HT1080 (cell line): ENCODE results near the gene CISH. TPM values are rescaled to one million over a fixed set of nuclear protein-coding genes. Genes with fewer than 3 reads are reported as not detected.
A peak's percentile ranks its signal among the peaks of the same experiment; 100 is the strongest.

Experiments
- DNase-seq: peaks from one replicate; pipeline ENCODE4 v3.0.0-alpha.2; 2015; ENCODE audit warnings: low read depth
- total RNA-seq: library from RNA; depleted of rRNA; stranded (reverse); fragments of >200 nt; shearing (Covaris generic); gene quantifications from 2 replicates; pipeline ENCODE4 v1.2.3, GENCODE V29; 2014

CISH gene
- total RNA-seq, 1 experiment from 2014 or later: 0.10 TPM

DNA sequence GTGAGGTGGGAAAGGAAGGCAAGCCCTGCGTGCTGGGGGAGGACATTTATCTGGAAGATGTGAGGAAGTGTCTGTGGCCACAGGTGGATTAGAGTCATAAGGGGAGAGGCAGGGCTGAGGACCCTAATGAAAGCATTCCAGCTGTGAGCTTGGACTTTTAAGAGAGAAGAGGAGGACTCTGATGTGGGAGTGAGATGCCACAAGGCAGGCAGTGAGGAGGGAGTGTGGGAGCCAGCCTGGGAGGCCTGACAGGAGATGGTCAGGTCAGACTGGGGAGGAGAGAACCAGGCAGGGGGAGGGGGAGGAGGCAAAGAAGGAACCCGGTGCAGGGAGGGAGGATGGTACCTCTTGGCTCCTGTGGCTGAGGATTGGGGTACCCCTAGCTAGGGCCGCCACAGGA, 26.4 kb upstream of the CISH start:
- no peak for DNase-seq

DNA sequence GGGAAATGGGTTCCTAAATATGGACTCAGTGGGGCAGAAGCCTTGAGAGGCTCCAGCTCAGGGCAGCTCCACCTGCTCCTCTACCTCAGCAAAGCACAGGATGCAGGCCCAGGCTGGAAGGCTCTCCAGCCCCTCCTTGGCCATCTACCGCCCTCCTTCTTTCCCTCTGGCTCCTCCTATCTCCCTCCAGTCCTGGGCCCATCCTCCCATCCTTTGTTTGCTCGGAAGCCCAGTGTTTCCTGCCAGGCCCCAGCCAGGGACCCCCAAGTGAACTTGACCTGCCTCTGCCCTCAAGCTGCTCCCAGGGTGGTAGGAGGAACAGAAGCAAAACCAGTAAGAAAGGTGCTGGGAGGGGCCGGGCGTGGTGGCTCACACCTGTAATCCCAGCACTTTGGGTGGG, 25.4 kb upstream of the CISH start:
- no peak for DNase-seq

- no peak for DNase-seq
These were observed 23.5 kb upstream of the CISH start for GRCh38 chr3:50635066-50635465.

- no peak for DNase-seq
These were observed 21.7 kb upstream of the CISH start for GRCh38 chr3:50633230-50633790.

DNA sequence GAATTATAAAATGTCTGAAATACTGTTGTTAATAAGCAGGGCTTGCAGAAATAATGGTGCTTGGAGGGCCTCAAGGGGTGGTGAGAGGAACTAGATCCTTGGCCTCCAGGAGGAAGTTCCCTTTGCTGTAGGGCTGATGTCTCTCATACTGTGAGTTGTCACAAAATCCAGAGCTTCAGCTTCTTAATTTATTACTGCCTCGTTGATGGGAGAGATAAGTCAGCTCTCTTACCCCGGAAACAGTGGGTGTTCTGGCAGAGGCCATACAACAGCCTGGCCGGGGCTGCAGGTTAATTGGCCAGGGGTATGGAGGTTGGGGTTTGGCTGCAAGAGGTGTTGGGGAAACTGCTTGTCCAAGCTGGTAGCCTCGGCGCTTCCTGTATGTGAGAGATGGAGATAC, 20.9 kb upstream of the CISH start:
- DNase-seq: no peak

- DNase-seq: no peak
These were observed 19.3 kb upstream of the CISH start for GRCh38 chr3:50630877-50631276.

GRCh38 chr3:50630394-50630793, 18.8 kb upstream of the CISH start:
- DNase-seq: no peak

DNA sequence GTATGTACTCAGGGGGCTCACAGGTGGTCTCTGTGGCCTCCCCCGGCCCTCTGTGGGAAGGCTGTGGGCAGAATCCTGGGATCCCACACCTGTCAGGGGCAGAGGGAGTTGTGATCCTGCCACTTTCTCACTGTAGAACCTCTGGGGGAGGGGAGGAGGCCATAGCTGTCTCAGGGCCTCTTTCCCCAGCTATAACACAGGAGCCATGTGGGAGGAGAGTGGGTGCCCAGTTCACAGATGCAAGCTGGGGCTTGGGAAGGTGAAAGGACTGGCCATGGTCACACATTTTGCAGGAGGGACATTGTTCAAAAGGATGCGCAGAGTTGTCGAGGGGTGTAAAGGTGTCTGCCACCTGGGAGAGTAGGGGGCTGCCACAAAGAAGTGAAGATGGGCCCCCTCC, 17.0 kb upstream of the CISH start:
- no peak for DNase-seq

DNA sequence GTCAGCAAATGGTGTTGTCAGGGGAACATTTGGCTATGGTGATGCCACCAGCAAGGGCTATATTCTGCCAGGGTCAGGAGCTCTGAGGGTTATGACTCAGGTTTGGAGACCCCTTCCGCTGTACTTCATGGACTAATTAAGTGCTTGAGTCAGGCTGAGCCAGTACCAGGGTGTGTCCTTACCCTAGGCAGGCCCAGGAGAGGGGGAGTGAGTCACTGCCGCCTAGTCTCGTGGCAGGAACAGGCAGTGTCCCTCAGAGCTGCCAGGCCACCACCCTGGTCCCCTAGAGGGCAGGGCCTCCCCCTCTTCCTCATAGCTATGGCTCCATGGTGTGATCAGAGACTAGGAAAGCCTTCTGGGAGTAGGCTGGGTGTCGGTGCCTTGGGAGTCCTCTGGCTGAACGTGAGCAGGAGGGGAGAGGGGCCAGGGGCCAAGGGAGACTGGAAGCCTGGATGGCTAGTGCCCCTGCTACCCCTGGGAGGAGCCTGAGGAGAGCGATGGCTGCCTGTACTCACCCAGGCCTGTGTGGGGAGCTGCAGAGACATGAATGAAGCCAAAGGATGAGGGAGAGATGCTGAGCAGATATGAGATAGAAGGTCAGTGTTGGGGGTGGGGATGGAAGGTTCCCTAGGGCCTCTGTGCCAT, 16.0 kb upstream of the CISH start:
- DNase-seq: peak; percentile 98

DNA sequence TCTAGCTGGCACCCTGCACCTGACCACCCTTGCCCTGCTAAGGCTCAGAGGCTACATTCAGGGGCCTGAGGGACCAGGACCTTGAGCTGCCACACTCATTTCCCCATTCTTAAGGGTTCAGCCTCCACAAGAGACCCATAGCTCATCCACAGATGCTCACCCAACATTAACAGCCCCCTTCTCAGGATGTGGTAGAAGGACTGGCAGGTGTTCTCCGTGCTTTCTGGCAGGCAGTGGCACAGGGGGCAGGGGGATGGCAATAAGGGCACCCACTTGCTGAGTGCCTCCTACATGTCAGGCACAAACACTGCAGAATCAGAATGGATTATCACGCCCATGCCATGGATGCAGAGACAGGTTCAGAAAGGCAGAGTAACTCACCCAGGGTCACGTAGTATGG, 14.8 kb upstream of the CISH start:
- no peak for DNase-seq

GRCh38 chr3:50625231-50626182, 13.9 kb upstream of the CISH start:
- DNase-seq: no peak

GRCh38 chr3:50624634-50625033, 13.1 kb upstream of the CISH start:
- peak; percentile 44 for DNase-seq

GRCh38 chr3:50623840-50624474, 12.4 kb upstream of the CISH start:
- DNase-seq: peak; percentile 71

DNA sequence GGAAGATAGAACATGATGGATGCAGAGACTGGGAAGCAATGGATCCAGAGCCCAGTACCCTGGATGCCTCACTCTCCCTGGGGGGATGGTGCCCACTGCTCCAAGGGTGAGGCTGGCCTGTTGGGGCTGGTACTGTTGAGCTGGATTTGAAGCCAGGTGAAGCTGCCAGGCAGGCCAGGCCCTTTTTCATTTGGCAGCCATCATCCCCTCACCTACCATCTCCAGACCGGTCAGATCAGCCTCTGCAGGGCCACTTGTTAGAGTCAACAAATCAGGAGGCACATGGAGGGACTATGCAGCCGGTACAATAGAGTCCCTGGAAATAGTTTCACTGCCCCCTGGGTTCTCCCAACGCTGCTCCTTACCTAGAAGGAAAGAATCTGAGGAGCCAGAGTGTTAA, 11.3 kb upstream of the CISH start:
- no peak for DNase-seq

GRCh38 chr3:50620820-50621219, 9.2 kb upstream of the CISH start:
- peak; percentile 67 for DNase-seq

DNA sequence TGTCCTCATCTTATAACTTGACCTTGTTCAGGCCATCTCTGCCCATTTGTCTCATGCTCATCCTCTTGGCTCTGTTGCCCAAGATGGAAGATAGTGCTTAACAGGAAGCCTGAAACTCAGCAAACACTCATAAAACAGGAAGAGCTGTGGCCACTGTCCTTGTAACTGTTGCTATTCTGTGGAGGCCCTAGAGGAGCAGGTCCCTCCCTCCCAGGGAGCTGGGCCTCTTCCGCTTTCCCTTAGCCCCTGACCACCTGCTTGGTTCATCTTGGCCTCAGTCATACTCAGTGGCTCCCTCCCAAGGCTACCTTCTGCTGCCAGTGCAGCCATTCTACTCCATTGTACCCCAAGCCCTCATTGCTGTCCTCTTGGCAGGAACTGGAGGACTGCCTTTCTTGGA, 8.8 kb upstream of the CISH start:
- DNase-seq: no peak

GRCh38 chr3:50617911-50618481, 6.4 kb upstream of the CISH start:
- no peak for DNase-seq

DNA sequence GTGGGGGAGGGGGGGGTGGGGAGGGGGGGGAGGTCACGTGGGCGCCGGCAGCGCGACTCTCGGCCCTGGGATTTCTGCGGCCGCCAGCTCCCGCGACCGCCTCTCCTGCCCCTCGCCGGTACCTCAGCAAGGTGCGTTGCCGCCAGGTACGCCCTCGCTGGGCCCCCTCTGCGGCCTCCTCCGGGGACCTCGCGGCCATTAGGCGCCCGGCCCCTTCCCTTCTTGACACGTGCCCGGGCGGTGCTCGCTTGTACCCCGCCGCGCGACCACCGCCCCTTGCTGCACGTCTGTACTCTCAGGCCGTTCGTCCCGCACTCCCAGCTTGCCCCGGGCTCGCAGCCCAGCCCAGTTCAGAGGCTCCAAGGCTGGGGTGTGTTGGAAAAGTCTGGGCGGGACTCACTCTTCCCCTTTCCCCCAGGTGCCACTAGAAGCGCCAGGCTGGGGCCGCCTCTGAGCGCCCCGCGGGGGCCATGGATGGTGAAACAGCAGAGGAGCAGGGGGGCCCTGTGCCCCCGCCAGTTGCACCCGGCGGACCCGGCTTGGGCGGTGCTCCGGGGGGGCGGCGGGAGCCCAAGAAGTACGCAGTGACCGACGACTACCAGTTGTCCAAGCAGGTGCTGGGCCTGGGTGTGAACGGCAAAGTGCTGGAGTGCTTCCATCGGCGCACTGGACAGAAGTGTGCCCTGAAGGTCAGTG, 5.7 kb upstream of the CISH start, which contains the start of gene MAPKAPK3:
Gene MAPKAPK3 (plus strand): TSS at position 56 of the 696 bp plus-strand sequence. CDS start 415 bp downstream, at position 471.
- no peak for DNase-seq

GRCh38 chr3:50616770-50617095, 5.2 kb upstream of the CISH start:
- DNase-seq: peak; percentile 90

DNA sequence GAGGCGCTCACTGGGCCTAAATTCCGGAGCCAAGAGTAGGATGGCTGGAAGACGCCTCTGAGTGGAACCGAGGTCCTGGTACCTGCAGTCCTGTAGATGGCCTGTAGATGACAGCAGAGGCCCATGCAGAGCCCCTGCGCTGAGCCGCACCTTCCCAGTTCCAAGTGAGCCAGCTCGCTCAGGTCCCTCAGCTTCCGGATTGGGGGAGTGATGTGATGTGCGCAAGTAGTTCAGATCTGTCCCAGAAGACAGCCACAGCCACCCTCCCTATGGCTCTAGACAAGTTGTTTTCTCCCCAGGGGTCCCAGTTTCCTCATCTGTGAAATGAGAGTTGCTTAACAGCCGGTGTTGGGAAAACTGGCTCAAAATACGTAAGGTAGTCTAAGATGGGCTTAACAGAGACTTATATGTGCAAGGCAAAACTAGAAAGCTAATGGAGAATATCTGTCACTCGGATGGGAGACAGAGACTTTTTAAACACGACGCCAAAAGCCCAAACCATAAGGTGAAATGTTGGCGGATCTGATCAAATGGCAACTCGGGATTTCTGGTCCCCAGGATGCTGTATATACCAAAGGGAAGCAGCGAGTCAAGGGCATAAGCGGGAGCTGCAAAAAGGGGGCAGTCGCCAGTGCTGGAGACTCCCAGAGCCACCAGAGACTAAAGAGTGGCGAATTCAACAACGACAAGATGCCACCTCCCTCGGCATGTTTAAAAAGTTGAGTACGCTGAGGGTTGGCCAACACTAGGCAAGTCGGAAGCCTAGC, 4.6 kb upstream of the CISH start:
- DNase-seq: peak; percentile 78
